Heart left ventricle (tissue), 16 donors: ENCODE results near the gene NOTCH4. TPM values are rescaled to one million over a fixed set of nuclear protein-coding genes. Genes with fewer than 3 reads are reported as not detected.

ENCODE experiments used
- ATAC-seq, 4 donors: fragments of 200-7000 bp; cut with Tn5 transposase; one replicate each; pipeline ENCODE4 v1.9.1; 2020 to 2022; ENCODE audit warnings: moderate library complexity in 4 of 4, mild to moderate bottlenecking in 3 of 4, moderate number of reproducible peaks in 1 of 4
- DNase-seq, 5 donors: peaks; one replicate each; pipeline ENCODE4 v3.0.0-alpha.2; 2020
- H3K27ac ChIP-seq, 12 donors: fragments of 200-600 bp; sonication (generic) in 4 of 12; one replicate each; pipeline versions ENCODE4 v1.5.0 to v1.8.0; 2016 to 2022; ENCODE audit warnings: mild to moderate bottlenecking in 2 of 12
- H3K27me3 ChIP-seq, 9 donors: fragments of 200-600 bp; sonication (generic) in 2 of 9; one replicate each; pipeline versions ENCODE4 v1.5.1 to v1.8.0; 2016 to 2022; ENCODE audit warnings: mild to moderate bottlenecking in 3 of 9
- H3K36me3 ChIP-seq, 9 donors: fragments of 200-600 bp; sonication (generic) in 2 of 9; one replicate each; pipeline versions ENCODE4 v1.5.0 to v1.8.0; 2018 to 2022; ENCODE audit warnings: mild to moderate bottlenecking in 2 of 9
- H3K4me1 ChIP-seq, 12 donors: fragments of 200-600 bp; sonication (generic) in 4 of 12; one replicate each; pipeline versions ENCODE4 v1.5.0 to v1.8.0; 2016 to 2022; ENCODE audit warnings: mild to moderate bottlenecking in 3 of 12
- H3K4me3 ChIP-seq, 12 donors: fragments of 200-600 bp; sonication (generic) in 4 of 12; one replicate each; pipeline versions ENCODE4 v1.5.0 to v1.8.0; 2017 to 2022; ENCODE audit warnings: mild to moderate bottlenecking in 9 of 12, moderate library complexity in 4 of 12
- H3K9me3 ChIP-seq, 12 donors: fragments of 200-600 bp; sonication (generic) in 4 of 12; one replicate each; pipeline versions ENCODE4 v1.5.0 to v1.8.0; 2016 to 2022; ENCODE audit warnings: mild to moderate bottlenecking in 1 of 12
- POLR2A ChIP-seq, 2 donors: fragments of 450-650 bp; IDR thresholded peaks; one replicate each; pipeline ENCODE4 v1.6.1; 2017; ENCODE audit warnings: antibody characterized with exemption in 2 of 2, mild to moderate bottlenecking in 2 of 2, moderate library complexity in 2 of 2
- WGBS, 4 donors: extraction: QIAGEN DNeasy Blood & Tissue Kit in 2 of 4; methylation state at CpG; one replicate each; pipeline versions ENCODE4 v1.1.5 to v1.1.7; 2013 to 2018; 5-methylcytosine and 5-hydroxymethylcytosine counted together
- intact Hi-C, 10 donors: fragments of 100-400 bp; cut with DNase I; formaldehyde crosslinking; loops; one replicate each; pipeline versions ENCODE4 v1.11.1 to v1.14.2; 2022
- polyA plus RNA-seq, 2 donors: library from polyadenylated mRNA; stranded (reverse); fragments of 200-250 nt; gene quantifications; one replicate each; pipeline ENCODE4 v1.2.3, GENCODE V29; 2013
- total RNA-seq, 9 donors: library from RNA; depleted of rRNA in 2 of 9; stranded (reverse); fragments of >200 nt in 2 of 9; fragmentation: NEBNext Ultra II Directional in 3 of 9; extraction: Animal tissue kit (Norgen Biotek cat#: 25700) in 3 of 9; gene quantifications; one replicate each; pipeline versions ENCODE4 v1.1.0 to v1.2.4, GENCODE V29; 2016 to 2023
- TF ChIP-seq, protein P1 (sequence below), 12 donors: fragments of 200-600 bp; sonication (generic) in 4 of 12; IDR thresholded peaks; one replicate each; pipeline versions ENCODE4 v1.5.0 to v1.8.0; 2018 to 2022; ENCODE audit warnings: antibody characterized with exemption in 12 of 12, mild to moderate bottlenecking in 5 of 12
- donor health status: ischemic (EF 13 %, LVEDD 7.1; RV severe dilation, severe dysfunction).
- donor health status: healthy with polysubstance abuse.
- donor health status: DM: no; HTN: yes; CAD: no.
- donor health status: DM: no; HTN: no; CAD: no.
- donor health status: ischemic (EF 25% LVEDD 6.9; RV normal size, moderate dysfunction).
- donor health status: ischemic (EF 25% LVEDD 5.7; RV mildly dilated, moderate dysfunction).
- donor health status: healthy.
- donor health status: DM: yes; HTN: yes; CAD: no.
- donor health status: ischemic (EF 35%, LVEDD 5.7; RV mildly dilated, moderate dysfunction).
- donor health status: nonischemic (EF 11% LVEDD 7.7; RV severe dilation, severe dysfunction).
- donor health status: DM: yes; HTN: yes; CAD: no.
- donor health status: PGD.
- donor health status: ischemic (EF 29% LVEDD 5.4; RV normal size, mild dysfunction).
- donor health status: nonischemic (EF 23%, LVEDD 6.1; RV moderate dilation, normal function).

The NOTCH4 gene
- total and polyA plus RNA-seq, 11 donors: 15.8 to 55.5 (median 24.9) TPM

DNA sequence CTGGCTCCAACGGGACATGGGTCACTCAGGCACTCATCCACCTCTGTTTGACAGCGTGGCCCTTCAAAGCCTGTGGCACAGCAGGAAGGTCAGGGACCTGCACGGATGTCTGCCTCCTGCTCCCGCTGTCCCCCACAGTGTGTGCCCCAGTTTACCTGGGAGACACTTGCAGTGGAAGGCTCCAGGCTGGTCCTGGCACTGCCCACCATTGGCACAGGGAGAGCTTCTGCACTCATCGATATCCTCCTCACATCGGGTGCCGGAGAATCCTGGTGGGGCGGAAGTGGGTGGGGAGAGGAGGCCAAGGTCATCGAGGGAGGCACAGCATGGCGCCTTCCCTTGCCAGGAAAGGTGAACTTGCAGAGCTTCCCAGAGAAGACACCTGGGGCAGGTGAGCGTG is 6.9 kb downstream of the NOTCH4 start:
- Histone ChIP-seq H3K27ac (no peak overlapping the region), H3K27me3 (no peaks in the 10 kb centered on the region), H3K36me3 (peaks cover 0 to 82% (median 26%) of the 10 kb centered on the region in 9 donors), H3K4me1 (peaks cover 0 to under 1% (median 0%) of the 10 kb centered on the region in 12 donors), H3K9me3 (no peaks in the 10 kb centered on the region), H3K4me3 (no peak overlapping the region)
- ATAC-seq (no peak), DNase-seq (no peak)
- TF ChIP-seq POLR2A (IDR thresholded peaks at IDR 0.05): no peak
- TF ChIP-seq, protein P1, sequence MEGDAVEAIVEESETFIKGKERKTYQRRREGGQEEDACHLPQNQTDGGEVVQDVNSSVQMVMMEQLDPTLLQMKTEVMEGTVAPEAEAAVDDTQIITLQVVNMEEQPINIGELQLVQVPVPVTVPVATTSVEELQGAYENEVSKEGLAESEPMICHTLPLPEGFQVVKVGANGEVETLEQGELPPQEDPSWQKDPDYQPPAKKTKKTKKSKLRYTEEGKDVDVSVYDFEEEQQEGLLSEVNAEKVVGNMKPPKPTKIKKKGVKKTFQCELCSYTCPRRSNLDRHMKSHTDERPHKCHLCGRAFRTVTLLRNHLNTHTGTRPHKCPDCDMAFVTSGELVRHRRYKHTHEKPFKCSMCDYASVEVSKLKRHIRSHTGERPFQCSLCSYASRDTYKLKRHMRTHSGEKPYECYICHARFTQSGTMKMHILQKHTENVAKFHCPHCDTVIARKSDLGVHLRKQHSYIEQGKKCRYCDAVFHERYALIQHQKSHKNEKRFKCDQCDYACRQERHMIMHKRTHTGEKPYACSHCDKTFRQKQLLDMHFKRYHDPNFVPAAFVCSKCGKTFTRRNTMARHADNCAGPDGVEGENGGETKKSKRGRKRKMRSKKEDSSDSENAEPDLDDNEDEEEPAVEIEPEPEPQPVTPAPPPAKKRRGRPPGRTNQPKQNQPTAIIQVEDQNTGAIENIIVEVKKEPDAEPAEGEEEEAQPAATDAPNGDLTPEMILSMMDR (IDR thresholded peaks at IDR 0.05): no peak
- intact Hi-C loops: no loop called here
- WGBS, 4 donors: 84 to 89% (median 87%) methylated on average over 11 of the region's 11 CpGs

DNA sequence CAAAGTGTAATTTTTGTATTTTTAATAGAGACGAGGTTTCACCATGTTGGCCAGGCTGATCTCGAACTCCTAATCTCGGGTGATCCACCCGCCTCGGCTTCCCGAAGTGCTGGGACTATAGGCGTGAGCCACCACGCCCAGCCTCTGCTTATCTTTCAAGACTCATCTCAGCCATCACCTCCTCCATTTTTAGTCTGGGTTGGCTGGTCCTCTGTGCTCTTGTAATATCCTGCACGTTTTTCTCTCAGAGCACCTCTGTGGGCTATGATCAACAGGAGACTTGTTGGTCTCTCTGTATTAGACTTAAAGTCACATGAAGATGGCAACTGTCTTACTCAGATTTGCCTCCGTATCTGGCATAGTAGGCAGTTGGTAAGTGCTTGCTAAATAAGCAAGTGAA is 7.6 kb downstream of the NOTCH4 start:
- intact Hi-C loops: no loop called here
- ATAC-seq (no peak), DNase-seq (no peak)
- Histone ChIP-seq H3K27me3 (no peaks in the 10 kb centered on the region), H3K36me3 (peaks cover 0 to 78% (median 26%) of the 10 kb centered on the region in 9 donors), H3K4me1 (no peaks in the 10 kb centered on the region), H3K4me3 (no peak overlapping the region), H3K9me3 (no peaks in the 10 kb centered on the region), H3K27ac (no peak overlapping the region)
- no peak for TF ChIP-seq POLR2A (IDR thresholded peaks at IDR 0.05)
- TF ChIP-seq, protein P1 (IDR thresholded peaks at IDR 0.05): no peak
- 81 to 86% (median 85%) methylated on average over 10 of the region's 10 CpGs for WGBS, 4 donors

DNA sequence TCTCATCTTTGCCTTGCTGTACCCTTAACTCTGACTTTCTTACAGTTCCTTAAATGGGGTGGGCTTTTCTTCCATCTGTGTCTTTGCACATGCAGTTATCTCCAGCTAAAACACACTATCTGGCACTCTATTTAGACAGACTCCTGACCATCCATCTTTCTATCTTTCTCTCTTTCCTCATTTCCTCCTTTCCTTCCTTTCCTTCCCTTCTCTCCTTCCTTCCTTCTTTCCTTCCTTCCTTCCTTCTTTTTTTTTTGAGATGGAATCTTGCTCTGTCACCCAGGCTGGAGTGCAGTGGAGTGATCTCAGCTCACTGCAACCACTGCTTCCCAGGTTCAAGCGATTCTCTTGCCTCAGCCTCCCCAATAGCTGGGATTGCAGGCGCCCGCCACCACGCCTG is 8.2 kb downstream of the NOTCH4 start:
- H3K4me1 ChIP-seq: no peaks in the 10 kb centered on the region
- no peak overlapping the region for H3K4me3 ChIP-seq
- no peaks in the 10 kb centered on the region for H3K27me3 ChIP-seq
- H3K27ac ChIP-seq: no peak overlapping the region
- no peak for ATAC-seq
- H3K9me3 ChIP-seq: no peaks in the 10 kb centered on the region
- intact Hi-C loops: no loop called here
- DNase-seq: no peak
- H3K36me3 ChIP-seq: peaks cover 0 to 75% (median 22%) of the 10 kb centered on the region in 9 donors
- TF ChIP-seq POLR2A (IDR thresholded peaks at IDR 0.05): no peak
- TF ChIP-seq, protein P1 (IDR thresholded peaks at IDR 0.05): no peak
- whole genome bisulfite sequencing, 4 donors: 91 to 99% (median 96%) methylated on average over 4 of the region's 4 CpGs

DNA sequence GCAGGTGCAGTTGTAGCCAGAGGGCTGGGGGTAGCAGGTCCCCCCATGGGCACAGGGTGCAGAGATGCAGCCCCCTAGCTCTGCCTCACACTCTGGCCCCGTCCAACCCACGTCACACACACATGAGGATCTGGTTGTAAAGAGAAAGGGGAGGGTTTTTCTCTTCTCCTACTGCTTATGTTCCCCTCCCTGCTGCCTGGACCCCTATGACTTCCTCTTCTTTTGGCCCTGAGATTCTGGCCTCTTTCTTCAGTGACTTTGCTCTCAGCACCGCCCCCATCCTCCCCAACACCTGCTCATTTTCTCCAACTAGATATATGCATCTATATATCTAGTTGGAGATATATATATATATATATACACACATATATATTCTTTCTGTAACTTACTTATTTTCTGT is 9.7 kb downstream of the NOTCH4 start:
- no peak for DNase-seq
- Histone ChIP-seq H3K27ac (no peak overlapping the region), H3K4me3 (no peak overlapping the region), H3K27me3 (no peaks in the 10 kb centered on the region), H3K36me3 (peaks cover 0 to 70% (median 23%) of the 10 kb centered on the region in 9 donors), H3K9me3 (no peaks in the 10 kb centered on the region), H3K4me1 (no peaks in the 10 kb centered on the region)
- 74 to 90% (median 86%) methylated on average over 3 of the region's 3 CpGs for WGBS, 4 donors
- no peak for ATAC-seq
- TF ChIP-seq POLR2A (IDR thresholded peaks at IDR 0.05): no peak
- TF ChIP-seq, protein P1 (IDR thresholded peaks at IDR 0.05): no peak
- intact Hi-C loops: no loop called here
